SK-MEL-5 (cell line): ENCODE results near the gene TLCD4. TPM values are rescaled to one million over a fixed set of nuclear protein-coding genes. Genes with fewer than 3 reads are reported as not detected.
A peak's percentile ranks its signal among the peaks of the same experiment; 100 is the strongest.
"Not testable (repeated sequence)": the region's sequence is repeated elsewhere in the genome, so short reads cannot be mapped to it uniquely, and the experiment has no call there.

ENCODE experiments used
- DNase-seq: peaks from one replicate; pipeline ENCODE4 v3.0.0-alpha.2; 2016; ENCODE audit warnings: low read depth, low spot score
- in situ Hi-C: cut with HindIII; loops from 2 replicates; pipeline ENCODE4 v1.10.0; 2016; ENCODE audit warnings: low sequenced_read_pairs, high pct_unique_total_duplicates, low pct_unique_long_range_greater_than_20kb
- small RNA-seq, 2 experiments: library from RNA; depleted of rRNA; stranded (forward); fragments of <200 nt; gene quantifications; one replicate each; pipeline ENCODE3, GENCODE V24; 2014
- total RNA-seq: library from RNA; depleted of rRNA; stranded (reverse); fragments of >200 nt; shearing (Covaris generic); gene quantifications from 2 replicates; pipeline ENCODE4 v1.2.3, GENCODE V29; 2014; rRNA removed

Gene TLCD4
- total RNA-seq, 1 experiment from 2014 or later = 24.8 TPM

DNA sequence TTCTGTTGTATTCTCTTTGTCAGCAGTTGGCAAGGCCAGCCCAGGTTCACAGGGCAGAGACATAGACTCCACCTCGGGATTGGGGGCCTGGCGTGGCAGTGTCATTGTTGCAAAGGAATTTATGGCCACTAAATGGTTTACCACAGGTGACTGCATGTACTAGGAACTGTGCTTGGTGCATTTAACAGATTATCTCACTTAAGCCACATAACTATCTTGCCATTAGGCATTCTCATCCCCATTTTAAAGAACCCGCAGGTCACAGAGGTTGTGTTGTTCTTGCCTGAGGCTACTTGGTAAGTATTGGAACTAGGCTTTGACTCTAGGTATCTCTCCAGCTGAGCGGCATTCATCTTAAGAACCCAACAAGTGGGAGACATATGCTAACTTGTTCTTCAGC lies 9.7 kb downstream of the TLCD4 start:
- in situ Hi-C loops = no loop called here
- DNase-seq = no peak

DNA sequence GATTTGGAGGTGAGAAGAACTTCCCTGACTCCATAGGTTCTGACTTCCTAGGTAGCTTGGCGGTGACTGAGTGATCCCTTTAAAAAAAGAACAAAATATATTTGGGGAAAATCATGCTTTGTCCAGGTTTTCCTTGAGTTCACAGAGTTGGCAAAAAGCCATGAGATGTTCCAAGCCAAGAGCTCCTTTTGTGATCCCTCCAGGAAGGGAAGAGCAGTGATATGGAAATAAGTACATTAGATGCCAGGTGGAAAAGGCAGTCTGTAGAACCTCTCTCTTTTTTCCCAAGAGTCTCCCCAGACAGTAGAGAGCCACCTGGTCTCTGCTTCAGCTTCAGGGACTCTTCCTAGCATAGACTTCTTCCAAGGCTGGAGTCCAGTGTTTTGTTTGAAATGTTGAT lies 10.2 kb downstream of the TLCD4 start:
- DNase-seq = no peak
- in situ Hi-C loops = no loop called here

GRCh38 chr1:95132762-95133161 lies 15.6 kb downstream of the TLCD4 start:
- DNase-seq = no peak
- in situ Hi-C loops = no loop called here

DNA sequence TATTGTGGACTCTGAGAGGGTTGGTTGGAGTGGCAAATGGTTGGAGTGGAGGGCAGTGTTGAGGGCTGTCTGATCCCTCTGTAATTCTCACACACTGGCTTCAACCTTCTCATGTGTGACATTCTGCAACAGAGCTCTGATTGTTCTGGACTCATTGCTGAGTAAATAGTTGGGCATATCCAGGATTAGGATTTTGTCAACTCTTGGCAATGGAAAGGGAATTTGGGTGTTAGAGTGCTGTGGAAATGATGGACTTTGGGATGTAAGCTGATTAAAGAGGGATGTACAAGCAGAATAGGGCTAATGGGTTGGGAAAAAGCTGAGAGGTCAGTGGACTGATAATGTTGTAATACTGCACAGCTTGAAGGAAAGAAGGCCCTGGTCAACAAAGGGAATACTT lies 16.5 kb downstream of the TLCD4 start:
- DNase-seq = peak; percentile 22
- in situ Hi-C loops = no loop called here

- in situ Hi-C loops = no loop called here
- DNase-seq = no peak
These were observed 21.1 kb downstream of the TLCD4 start for GRCh38 chr1:95138223-95138622.

GRCh38 chr1:95139039-95139438 lies 21.9 kb downstream of the TLCD4 start:
- in situ Hi-C loops = no loop called here
- DNase-seq = no peak

DNA sequence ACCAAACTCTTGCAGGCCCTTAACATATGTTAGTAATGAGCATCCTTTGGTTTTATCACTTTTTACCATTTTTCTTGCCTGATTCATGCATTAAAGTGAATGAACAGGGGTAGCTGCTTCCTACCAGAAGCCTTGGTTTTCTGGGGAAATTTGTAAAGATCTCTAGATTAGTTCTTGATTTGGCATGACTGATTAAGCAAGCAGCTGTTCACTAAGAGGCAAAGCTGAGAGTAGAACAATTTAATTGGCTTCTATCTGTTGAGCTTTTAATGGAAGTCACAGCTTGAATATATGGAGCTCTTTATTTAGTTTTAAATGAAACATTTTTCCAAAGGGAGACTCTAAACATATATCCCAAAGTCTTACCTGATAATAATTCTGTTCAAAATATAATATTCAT lies 23.6 kb downstream of the TLCD4 start:
- no peak for DNase-seq
- in situ Hi-C loops = no loop called here

DNA sequence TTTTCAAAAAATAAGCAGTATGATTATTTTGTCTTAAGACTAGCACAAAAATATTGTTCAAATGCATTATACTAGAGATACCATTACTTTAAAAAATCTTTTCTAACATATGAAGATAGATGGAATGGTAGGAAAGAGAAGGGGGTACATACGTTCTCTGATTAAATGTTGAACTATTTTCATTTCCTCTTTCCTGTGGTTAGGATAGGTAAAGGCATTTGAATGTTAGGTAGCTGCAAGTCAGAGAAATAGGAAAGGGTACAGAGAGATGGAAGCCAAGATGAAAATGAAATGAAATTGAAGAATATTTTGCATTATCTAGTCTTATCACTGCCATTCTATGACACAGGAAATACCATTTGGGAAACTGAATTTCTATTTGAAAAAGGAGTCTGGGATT lies 28.3 kb downstream of the TLCD4 start:
- in situ Hi-C loops = no loop called here
- no peak for DNase-seq

GRCh38 chr1:95146637-95147036 lies 29.5 kb downstream of the TLCD4 start:
- in situ Hi-C loops = no loop called here
- DNase-seq = no peak

GRCh38 chr1:95154096-95154495 lies 36.9 kb downstream of the TLCD4 start:
- in situ Hi-C loops = no loop called here
- DNase-seq = no peak

- in situ Hi-C loops, DNase-seq: not testable (repeated sequence)
These were observed 48.4 kb downstream of the TLCD4 start for GRCh38 chr1:95165569-95165968.

Small RNA genes within 50 kb of the gene (small RNA-seq; reads per million reads assigned to genes)
- 0 reads per million in 2 experiments for gene RF00019

Other genes with a start within 250 kb of the TLCD4 start
- 87.8 and 92.9 TPM in 2 replicates for gene CNN3, start 190.2 kb upstream of the TLCD4 start, total RNA-seq
- gene ALG14, start 44.4 kb upstream of the TLCD4 start, total RNA-seq = 4.7 and 7.1 TPM in 2 replicates
- gene RWDD3, start 116.9 kb downstream of the TLCD4 start, total RNA-seq = 19.9 and 24.8 TPM in 2 replicates